ENCODE measurements around the gene BRMS1.

The BRMS1 gene

DNA sequence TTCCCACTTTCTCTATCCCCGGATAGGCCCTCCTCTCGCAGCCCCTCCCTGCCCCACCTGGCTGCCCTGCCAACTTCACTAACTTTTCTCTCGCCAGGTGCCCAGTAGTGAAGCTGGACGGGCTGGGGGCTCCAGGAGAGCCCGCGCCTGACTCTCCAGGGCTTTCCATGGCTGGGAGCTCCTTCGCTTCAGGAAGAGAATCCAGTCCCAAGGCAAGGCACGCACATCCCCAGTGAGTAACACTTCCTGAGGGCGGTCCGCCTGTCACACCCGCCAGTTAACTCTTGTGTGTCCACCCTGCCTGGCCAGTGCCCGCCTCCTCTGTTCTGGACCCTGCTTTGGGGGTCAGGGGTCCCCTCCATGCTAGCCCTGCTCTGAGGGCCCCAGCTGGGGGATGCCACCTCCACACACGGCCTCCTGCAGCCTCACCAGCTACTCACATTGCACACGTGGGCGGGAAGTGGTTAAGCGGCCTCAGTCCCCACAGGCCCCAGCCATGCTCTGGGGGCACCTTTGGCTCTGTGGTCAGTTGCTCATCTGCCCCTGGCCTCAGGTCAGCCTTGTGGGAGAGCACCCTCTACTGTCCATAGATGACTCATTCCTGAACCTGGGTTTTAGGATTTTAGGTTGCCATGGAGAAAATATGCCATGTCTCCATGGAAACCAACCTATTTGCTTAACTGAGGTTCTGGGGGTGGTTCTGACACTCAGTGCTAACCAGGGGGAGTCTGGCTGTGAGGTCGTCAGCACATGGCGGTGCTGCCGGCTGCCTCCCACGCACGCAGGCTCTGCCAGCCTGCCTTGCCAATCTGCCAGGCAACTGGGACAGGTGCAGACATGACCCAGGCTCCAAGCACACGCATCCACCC lies 8.4 kb downstream of the BRMS1 start, which contains the start of gene RIN1:
TSS of gene RIN1 (minus strand) at position 201 of the 869 bp plus-strand sequence. CDS start at position 169, 32 bp downstream.
- peak; percentile 45 for FAIRE-seq

DNA sequence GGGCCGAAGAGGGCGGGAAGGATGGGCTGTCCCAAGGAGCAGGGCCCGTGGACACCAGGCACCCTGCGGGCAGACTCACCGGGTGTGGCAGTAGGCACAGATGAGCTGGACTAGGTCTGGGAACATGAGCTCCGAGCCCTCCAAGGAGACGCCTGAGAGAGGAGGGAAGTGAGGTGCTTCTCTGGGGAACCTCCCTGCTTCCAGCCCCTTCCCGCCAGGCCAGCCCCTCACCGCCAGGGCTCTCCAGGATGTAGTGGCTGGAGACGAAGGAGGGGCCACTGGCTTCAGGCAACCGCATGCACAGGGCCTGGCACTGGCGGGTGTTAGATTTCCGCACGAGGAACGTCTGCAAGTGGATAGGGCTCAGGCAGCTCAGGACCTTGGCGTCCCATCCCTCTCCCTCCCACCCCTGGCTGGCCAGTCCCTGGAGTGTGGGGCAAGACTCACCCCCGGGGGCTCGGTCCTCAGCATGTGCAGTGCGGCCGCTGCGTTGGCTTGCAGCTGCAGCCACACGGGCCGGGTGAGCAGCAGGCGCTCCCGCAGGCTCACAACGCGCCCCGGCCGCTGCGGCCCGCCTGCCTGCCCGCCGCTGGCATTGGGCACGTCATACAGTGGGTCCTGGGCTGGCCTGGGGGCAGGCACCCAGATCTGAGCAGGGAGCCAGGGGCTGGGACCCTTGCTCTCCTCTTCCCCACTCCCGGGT lies 9.2 kb downstream of the BRMS1 start:
- no peak for FAIRE-seq

DNA sequence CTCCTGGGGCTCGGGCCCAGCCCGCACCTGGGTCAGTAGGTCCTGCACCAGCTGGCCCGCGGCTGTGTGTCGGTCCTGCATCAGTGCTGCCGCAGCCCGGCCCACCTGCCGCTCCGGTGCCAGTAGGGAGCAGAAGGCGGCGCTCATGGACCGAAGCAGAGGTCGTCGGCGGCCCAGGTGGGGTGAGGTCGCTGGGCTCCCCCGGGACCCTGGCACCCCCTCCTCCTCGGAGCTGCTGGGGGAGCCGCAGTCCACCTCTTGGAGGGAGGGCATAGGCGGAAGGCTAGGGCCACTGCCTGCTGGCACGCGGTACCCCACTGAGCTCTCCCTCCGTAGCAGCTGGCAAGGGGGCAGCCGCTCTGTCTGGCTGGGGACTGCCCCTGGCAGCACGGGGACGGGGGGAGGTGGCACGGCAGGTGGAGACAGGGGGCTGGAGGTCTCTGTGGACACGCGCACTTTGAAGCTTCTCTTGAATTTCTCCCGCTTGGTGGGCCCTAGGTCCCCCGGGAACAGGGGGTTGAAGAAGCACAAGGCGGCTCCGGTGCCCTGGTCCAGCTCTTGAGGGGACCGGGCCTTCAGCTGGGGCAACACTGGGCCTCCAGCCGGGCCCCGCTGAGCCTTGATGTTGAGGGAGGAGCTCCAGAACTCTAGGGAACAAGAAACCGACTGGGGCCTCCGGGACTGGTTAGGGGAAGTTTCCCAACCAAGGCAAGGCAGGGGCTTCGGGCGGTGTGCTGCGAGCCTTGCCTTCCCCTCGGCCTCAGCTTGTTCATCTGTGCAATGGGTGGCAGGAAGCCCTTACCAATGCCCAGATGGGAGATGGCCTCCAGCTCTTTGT lies 10.1 kb downstream of the BRMS1 start:
- no peak for FAIRE-seq

DNA sequence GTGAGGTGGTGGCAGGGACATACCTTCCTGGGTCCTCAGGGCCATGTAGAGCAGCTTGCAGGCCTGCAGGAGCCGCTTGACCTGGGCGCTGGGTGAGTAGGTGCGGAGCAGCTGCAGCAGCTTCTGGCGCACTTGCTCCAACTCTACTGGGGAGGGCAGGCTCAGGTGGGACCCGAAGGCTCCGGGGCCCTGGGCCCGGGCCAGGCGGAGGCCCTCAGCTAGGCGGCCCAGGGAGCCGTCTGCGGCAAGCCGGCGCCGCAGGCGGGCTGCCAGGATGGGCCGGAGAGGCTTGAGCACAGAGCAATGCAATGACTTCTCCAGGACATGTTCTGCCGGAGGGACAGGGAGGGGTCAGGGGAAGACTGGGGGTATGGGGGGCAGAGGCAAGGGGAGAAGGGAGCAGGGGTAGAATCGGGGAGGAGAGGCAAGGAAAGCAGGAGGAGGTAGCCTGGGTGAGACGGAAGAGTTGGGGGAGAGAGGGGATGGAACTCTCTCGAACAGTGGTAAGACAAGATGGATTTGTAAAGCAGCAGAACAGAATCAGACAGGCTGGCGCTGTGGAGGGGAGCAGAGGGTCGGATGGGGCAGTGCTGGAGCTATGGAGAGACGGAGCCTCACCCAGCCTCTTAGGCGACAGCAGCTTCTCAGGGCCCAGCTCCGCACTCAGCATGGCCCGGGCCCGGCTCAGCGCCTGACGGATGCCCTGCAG lies 10.9 kb downstream of the BRMS1 start:
- no peak for FAIRE-seq

DNA sequence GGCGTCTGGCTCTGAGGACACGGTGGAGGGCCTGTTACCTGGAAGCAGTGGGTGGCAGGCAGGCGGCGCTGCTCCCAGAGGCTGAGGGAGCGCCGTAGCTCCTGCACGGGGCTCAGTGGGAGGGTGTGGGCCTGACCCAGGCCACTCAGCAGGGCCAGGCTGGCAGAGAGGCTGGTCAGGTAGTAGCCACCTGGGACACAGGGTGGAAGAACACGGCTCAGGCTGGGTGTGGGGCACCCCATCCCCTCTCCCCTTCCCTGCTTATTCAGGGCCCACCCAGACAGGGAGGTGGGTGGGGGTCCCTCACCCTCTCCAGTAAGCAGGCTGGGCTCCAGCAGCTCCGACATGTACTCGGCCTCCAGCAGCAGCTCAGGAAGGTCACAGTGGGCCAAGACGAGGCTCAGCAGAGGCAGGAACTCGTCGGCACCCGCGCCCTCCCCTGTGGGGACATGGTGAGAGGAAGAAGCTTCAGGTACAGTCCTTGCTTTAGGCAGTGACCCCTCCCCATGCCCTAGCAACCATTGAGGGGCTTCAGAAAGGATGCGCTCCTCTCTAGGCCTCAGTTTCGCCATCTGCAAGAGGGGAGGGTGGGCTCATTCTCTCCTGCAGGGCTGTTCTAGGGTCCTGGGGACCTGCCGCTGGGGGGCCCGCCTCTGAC lies 11.6 kb downstream of the BRMS1 start:
- FAIRE-seq, result no peak

DNA sequence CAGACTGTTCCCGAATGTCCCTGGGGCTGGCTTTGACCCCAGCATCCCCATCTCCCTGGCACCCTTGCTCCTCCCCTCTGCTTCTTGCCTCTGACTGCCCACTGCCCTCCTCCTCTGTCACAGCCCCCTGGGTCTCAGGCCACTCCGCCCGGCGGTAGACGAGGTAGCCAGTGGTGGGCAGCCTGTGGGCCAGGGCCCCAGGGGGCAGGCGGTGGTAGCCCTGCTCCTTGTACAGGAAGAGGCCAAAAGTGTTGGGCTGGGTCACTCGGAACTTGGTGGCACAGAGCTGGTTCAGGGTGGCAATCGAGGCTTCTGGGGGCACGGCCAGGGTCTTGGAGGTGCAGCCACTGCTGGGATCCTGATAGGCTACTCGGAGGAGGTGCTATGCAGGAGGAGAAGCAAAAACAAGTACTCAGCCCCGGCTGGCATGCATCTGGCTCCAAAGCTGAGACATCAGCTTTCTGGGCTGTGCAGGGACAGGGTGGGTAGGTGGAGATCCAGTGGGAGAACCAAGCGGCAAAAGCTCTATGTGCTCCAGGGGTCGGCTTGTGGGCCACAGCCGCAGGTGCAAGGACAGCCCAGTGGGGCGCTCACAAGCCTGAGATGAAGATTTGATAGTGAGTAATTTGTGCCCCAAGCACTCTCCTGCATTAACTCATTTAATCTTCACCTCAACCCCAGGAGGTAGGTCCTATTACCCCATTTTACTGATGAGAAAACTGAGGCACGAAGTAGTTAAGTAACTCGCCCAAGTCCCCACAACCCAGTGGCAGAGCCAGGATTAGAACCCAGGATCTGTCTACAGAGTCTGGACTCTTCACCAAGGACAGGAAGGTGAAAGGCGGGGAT lies 12.3 kb downstream of the BRMS1 start:
- no peak for FAIRE-seq

DNA sequence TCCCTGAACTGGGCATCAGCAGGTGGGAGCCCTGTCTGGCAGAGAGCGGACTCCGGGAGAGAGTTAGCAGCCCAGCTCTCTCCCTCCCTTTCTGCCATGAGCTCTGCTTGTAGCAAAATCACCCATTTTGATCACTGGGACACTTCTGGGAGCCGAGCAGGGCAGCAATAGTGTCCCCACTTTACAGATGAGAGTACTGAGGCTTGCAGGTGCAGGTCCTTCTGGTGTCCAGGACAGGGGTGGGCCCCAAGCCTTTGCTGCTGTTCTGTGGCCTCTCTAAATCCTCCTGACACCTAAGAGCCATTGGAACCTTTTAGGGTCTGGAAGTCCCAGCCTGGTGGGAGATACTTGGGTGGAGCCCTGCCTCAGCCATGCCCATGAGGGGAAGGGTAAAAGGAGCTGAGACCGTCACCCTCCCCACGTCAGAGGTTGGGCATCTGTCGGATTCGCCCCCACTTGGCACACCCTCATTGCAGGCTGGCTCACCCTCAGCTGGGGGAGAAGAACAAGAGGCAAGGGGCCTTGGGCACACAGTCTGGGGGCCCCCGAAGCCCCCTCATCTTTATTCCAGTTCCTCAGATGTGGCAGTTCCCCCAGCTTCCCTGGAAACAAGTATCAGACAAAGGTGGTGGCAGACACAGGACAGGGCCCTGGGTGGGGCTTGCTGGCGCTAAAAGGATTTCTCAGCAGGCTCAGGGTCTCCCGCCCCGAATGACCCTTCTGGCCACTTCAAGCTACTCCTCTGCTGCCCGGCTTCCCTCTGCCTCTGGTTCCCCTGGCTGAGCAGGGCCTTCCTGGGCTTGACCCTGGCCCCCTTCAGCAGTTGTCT lies 13.1 kb downstream of the BRMS1 start:
- FAIRE-seq, result no peak

DNA sequence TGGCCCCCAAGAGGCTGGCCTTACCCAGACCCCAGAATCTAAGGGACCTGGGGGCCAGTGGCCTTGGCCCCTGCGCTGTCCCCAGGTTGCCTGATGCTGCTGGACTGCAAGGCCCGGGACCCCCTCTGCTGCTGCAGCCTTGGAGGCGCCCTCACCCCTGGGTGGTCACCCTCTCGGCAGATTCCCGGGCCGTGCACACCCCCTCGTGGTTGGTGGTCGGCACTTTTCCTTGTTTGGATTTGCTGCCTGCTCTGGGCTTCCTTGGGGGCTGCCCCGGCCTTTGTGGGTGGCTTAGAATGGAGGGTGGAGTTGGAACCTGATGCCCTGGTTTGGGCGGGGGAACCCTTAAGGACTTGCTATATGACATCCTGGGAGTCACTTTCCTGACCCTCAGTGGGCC lies 14.0 kb downstream of the BRMS1 start:
- FAIRE-seq, result no peak

DNA sequence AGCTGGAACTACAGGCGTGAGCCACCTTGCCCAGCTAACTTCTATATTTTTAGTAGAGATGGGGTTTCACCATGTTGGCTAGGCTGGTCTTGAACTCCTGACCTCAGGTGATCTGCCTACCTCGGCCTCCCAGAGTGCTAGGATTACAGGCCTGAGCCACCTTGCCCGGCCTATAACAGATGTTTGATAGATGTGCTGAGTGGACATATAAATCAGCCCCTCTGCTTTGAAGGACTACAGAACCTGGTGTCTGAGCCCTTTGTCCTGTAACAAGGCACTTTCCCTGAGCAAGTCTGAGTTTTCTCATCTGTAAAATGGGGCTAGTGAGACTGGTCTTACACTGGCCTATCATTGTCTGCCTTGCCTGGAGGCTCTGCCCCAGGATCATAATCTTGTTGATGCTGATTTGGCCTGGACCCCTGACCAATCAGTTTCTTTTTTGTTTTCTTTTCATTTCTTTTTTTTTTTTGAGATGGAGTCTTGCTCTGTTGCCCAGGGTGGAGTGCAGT lies 15.7 kb downstream of the BRMS1 start:
- FAIRE-seq, result no peak

DNA sequence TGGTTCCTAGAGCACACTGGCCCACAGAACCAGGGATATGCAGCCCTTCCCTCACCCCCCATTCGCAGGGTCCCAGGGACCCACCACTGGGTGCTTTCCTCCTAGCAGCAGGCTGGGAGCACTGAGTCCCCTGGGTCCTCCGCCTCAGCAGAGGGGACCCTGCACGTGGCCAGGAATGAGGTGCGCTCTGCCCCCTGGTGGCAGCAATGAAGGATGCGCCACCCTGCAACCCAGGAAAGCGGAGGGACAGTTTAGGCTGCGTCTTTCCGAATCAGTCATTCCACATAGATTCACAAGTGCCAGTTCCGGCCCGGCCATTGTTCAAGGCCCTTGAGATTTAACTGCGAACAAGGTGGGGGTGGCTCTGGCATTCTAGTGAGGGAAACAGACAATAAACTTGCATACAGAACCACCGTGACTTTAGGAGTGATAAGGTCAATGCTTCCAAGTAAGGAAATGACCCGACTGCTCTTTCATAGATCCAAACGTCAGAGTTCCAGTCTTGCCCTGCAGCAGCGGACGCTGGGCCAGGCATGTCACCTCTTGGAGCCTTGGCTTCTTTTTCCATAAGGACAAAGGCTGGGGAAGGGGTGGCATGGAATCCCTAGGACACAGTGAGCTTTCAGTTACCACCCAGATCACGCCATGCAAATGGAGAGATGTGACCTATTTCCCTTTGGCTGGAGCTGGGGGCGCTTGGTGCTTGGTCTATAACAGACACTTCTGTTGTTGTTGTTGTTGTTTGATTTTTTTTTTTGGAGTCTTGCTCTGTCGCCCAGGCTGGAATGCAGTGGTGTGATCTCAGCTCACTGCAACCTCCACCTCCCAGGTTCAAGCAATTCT lies 16.4 kb downstream of the BRMS1 start:
- FAIRE-seq, result peak; percentile 71

DNA sequence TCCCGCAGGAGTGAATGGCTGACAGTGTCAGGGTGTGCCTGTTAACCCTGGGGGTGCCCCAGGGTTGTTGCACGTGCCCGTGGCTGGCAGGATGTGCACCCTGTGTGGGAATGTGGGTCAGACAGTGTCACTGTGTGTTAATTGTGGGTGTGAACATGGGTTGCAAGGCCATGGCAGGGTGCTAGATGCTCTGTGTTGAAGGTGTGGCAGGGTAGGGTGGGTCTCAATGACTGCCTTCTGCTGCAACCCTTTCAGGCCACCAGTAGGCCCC lies 16.9 kb downstream of the BRMS1 start:
- no peak for FAIRE-seq

DNA sequence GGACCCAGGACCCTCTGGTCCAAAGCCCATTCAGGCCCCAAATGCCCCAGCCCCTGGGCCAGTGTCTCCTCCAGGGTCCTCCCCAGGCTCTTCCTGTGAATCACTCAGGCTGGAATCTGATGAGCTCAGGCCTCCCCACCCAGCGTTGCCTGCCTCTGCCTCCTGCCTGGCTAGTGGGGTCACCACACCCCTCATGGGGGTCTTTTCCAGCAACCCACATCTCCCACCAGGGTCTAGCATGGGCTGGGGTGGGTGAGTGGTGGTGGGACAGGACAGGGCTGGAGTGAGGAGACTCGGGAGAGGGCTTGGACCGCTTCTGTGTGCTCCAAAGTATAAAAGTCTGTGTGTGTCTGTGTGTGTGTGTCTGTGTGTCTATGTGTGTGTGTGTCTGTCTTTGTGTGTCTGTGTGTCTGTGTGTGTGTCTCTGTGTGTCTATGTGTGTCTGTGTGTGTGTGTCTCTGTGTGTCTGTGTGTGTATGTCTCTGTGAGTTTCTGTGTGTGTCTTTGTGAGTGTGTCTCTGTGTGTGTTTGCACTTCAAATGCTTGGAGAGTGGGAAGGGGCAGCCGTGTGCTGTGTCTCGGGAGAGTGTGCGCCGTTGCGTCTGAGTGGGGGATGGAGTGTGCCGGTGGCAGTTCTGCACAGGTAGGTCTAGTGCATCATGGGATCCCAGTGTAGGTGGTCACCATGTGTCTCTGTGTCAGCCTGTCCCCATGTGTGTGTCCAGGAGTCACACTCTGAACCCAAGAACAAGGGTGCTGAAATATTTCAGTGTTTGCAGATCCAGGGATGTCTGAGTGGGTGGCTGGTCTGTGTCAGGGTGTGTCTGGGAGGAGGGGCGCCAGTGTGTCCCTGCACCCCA lies 17.5 kb downstream of the BRMS1 start:
- FAIRE-seq, result no peak

DNA sequence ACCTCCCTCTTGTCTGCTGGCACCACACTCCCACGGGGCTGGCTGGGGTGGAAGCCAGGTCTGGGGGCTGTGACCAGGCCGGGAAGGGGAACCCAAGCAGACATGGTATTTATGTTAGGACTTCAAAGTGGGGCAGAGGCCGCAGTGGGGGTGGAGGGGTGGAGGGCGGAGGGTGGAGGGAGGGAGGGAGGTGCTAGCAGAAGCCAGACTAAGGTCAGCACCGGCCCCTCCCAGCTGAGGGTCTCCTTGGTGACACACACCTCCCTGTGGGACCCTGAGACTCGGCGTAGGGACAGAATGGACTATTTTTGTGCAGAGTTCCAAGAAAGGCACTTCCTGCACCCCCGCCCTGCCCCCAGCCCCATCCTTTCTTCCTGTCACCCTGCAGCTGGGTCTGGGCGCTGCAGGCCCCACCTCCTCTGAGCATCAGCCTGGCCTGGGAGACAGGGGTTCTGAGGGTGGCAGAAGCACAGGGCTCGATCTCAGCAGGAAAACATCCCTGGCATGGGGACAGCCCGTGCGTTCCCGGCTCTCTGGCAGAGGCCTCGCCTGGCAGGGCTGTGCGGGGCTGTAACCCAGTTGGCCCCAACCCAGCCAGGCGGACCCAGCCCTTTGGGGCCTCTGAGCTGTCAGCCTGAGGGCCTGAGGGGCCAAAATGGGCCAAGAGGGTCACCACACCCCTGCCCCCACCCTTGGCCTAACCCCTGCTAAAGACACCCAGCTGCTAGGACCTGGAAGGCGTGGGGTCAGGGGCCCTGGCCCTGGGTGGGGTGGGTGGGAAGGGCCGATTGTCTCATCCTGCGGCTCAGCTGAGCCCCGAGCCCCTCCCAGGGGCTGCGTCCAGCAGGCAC lies 18.4 kb downstream of the BRMS1 start:
- FAIRE-seq, result no peak

DNA sequence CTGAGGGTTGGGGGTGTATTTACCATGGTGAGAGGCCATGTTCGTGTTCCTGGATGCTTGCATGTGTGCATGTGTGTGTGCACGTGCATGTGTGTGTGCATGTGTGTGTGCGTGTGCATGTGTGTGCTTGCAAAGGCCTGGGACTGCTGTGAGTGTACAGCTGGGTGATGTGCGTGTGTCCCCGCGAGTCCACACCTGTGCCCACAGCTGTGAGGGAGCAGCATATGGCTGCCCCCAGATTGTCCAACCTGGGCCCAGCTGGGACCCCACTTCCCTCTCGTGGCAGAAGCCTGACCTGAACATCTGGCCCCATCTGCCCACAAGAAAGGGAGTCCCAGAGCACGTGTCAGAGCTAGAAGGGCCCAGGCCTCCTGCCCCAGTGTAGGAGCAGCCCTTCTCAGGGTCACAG lies 19.6 kb downstream of the BRMS1 start:
- no peak for FAIRE-seq

DNA sequence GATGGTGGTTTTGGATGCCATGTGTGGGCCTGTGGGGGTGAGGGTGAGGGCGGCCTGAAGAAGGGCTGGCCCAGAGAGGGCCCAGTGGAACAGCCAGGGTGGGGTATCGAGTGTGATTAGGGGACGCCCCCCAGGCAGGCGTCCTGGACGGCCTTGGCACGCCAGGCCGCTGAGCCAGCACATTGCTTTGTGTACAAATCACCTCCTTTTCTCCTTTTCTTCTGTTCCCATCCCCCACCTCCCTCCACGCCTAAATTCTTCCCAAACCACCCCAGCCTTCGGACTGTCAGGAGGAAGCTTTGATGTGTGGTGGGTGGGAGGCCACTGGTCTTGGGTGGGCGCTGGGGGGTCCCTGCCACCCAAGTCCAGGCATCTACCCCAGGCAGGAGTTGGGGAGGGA lies 20.2 kb downstream of the BRMS1 start:
- FAIRE-seq, result no peak

DNA sequence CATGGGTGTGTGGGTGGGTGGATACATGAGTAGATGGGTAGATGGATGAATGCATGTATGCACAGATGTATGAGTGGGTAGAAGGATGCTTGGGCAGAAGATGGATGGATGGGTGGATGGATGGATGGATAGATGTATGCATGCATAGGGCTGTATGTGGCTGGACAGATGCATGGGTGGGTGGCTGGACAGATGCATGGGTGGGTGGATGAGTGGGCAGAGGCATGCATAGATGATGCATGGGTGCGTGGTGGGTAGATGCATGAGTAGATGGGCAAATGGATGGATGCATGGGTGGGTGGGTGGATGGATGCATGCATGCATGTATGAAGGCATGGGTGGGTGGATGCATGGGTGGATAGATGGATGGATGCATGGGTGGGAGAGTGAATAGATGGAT lies 21.2 kb downstream of the BRMS1 start:
- no peak for FAIRE-seq

DNA sequence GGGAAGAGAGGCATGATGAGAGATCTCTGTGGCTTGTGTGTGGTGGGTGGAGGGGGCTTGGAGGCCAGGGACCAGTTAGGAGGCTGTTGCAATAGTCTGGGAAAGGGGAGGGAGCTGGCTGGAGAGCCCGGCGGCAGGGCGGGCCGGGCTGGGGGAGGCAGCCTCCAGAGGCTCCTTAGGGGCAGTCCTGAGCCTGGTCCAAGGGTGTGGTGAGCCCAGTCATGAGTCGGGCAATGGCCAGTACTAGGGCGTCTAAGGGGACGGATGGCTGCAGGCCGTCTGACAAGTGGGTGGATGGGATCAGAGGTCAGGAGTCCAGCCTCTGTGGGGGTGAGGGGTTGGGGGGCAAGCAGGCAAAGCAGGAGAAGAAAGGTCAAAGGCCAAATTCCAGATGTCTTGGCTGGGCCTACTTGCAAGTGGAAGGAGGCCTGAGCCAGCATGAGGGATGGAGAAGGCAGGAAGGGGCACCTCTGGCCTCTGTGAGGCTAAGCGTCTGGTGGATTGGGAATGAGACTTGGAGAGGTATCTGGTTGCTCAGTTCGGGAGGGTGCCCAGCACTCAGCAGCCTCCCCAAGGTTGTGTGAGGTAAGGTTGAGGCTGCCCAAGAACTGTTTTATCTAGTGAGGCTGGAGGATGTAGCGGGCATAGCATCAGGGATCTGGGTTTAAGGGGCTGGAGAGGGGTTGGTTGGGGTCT lies 22.0 kb downstream of the BRMS1 start:
- FAIRE-seq, result no peak
